RCC 7860 (cell line): ENCODE data around the gene ONECUT3.
A peak's percentile ranks its signal among the peaks of the same experiment; 100 is the strongest.

Experiments used
- DNase-seq: peaks from one replicate; pipeline ENCODE4 v3.0.0-alpha.2; 2015; ENCODE audit warnings: low spot score
- FAIRE-seq: peaks from 2 replicates; lab custom pipeline; 2012; peaks lifted over from hg19 to GRCh38; lab: Jason Lieb, UNC

ONECUT3 gene

GRCh38 chr19:1813192-1814182 is 60.2 kb downstream of the ONECUT3 start:
- FAIRE-seq (no peak), DNase-seq (no peak)

GRCh38 chr19:1814391-1814790 is 61.1 kb downstream of the ONECUT3 start:
- FAIRE-seq, result no peak
- no peak for DNase-seq

DNA sequence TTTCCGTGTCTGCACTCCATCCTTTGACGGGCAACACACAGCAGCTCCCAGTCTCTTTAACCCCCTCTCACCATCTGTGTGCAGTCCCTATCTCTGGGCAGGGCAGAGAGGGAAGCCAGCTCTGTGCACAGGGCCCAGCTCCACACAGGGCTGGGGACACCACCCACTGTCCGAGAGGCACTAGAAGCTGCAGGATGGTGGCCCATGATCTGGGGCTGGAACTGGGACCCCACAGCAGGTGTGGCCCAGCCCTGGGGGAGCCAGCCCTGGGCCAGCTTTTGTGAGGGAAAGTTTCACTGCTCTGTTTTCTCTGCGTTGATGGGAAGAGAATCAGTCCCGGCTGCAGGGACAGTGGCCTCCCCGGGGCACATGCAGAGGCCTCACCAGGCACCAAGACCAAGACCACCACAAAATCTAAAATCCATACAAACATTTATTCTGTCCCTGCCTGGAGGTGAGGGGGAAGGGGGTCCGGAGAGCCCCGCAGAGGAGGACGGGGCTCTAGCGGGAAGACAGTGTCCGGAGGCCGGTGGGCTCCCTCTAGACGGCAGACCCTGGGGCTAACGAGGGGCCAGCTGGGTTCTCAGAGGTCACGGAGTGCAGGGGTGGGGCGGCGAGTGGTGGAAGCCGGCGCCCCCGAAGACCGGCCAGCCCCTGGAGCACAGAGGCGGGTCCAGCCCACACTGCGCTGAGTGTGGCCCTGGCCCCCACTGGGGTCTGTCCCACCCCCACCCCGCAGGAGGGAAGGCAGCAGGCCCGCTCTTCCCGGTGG is 61.7 kb downstream of the ONECUT3 start:
- no peak for FAIRE-seq

DNA sequence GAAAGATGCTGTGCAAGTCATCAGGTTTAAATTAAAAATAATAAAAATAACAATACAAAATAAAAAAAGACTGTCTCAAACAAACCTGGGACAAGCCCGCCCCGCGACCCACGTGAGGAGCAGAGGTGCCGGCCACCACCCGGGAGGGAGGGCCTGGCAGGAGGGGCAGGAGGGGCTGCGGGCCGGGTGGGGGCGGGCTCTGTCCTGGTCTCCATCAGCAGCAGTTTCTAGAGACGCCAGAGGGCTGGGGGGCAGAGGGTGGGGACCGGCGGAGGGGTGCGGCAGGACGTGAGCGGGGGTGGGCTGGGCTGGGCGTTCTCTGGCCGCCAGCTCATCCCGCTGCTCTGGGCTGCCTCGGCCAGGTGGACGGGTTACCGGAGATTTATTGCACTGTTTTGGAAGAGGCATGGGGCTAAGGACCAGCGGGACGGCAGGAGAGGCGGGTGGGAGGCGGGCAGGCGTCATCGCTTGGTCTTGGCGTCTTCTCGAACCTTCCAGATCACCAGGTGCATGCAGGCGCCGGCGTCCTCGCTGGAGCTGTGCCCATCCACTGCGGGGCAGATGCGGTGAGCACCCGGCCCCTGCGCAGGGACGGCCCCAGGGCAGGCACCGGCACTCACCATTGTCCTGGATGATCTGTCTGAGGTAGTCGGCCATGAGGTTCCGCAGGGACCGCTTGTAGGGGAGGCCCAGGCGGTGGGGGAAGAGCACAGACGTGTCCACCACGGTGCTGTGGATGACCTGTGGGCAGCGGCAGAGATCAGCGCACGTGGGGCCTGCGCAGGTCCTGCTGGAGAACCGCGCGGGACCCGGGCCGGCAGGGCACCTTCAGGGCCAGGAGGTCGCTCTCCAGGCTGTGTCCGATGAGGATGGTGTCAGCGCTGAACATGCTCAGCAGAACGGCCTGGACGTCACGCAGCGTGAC is 62.6 kb downstream of the ONECUT3 start:
- FAIRE-seq, result no peak

More for the DNA sequence above, 61.7 kb downstream of the ONECUT3 start:
- DNase-seq, result no peak

GRCh38 chr19:1816530-1817298 is 63.4 kb downstream of the ONECUT3 start:
- FAIRE-seq (no peak), DNase-seq (no peak)

More for the DNA sequence above, 62.6 kb downstream of the ONECUT3 start:
- DNase-seq, result no peak

- DNase-seq (no peak), FAIRE-seq (no peak)
Observed at GRCh38 chr19:1817553-1818179, 64.4 kb downstream of the ONECUT3 start.

- FAIRE-seq (no peak), DNase-seq (no peak)
Observed at GRCh38 chr19:1818549-1819195, 65.4 kb downstream of the ONECUT3 start.

GRCh38 chr19:1819341-1820255 is 66.3 kb downstream of the ONECUT3 start:
- FAIRE-seq, result no peak
- no peak for DNase-seq

GRCh38 chr19:1822210-1822609 is 68.9 kb downstream of the ONECUT3 start:
- FAIRE-seq (no peak), DNase-seq (no peak)

DNA sequence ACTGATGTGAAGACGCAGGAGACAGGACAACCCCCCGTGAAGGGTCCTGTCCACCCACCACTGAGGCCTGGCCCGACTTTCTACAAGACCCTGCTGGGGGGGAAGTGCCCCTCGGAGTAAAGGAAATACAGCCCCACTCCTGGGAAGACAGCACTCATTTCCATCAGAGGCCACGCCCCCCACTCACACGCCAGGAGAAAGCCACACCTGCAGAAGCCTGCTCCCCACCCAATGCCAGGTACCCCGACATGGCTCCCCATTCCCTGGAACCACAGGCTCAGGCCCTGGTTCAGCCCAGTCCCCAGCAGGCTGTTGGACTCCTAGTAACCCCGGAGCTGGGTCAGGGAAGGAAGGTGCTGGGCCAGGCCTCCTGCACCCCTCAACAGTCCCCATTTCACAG is 69.7 kb downstream of the ONECUT3 start:
- FAIRE-seq (no peak), DNase-seq (no peak)

DNA sequence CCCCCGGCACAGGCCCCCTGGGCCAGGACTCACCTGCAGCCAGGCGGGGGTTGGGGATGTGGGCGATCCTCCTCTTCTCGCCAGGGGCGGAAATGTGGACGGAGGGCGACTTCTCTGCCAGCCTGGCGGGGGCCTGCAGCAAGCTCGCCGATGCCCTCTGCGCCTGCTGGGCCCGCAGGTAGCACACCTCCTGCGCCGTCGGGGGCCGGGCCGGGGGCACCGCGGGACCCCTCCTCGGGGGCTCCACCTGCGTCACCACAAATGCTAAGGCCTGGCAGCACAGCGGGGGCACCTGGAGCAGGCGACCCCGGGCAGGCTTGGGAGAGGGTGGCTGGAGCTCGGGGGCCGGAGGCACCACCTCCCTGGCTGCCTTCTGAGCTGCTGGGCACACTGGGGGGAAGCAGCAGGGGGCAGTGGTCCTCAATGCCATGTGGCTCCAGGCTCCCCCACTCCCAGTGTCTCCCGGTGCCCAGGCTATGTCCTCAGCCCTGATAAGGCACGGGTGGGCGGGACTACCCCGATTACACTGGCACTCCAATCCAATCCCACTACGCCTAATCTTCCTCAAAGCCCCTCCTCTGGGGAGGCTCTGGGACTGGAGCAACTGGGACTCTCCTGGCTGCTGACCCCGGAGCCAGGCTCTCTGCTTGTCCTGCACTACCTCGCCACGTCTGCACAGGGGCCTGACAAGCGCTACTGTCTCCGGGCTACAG is 70.4 kb downstream of the ONECUT3 start:
- no peak for FAIRE-seq
- no peak for DNase-seq

GRCh38 chr19:1824252-1824622 is 70.9 kb downstream of the ONECUT3 start:
- DNase-seq (no peak), FAIRE-seq (no peak)

- DNase-seq (peak; percentile 59), FAIRE-seq (no peak)
Observed at GRCh38 chr19:1825909-1826556, 72.7 kb downstream of the ONECUT3 start.

- FAIRE-seq (no peak), DNase-seq (peak; percentile 79)
Observed at GRCh38 chr19:1826557-1827521, 73.5 kb downstream of the ONECUT3 start.

- DNase-seq (no peak), FAIRE-seq (no peak)
Observed at GRCh38 chr19:1827566-1828278, 74.4 kb downstream of the ONECUT3 start.
